ENCODE measurements around the gene TNNC2. TPM values are rescaled to one million over a fixed set of nuclear protein-coding genes. Genes with fewer than 3 reads are reported as not detected.

Gene TNNC2
- polyA plus RNA-seq, 2 of the 4 experiments (the other 2 are of a cell fraction), result 0.23 TPM; not detected in 1

- H3K4me3 ChIP-seq, result no peak overlapping the region
- H3K9me3 ChIP-seq, result no peaks in the 10 kb centered on the region
- TF ChIP-seq FOSB (CRISPR knock-in tag; IDR thresholded peaks at IDR 0.05) (no peak), EHMT2 (IDR thresholded peaks at IDR 0.05; ENCODE audit: low read depth) (no peak), KDM1A (IDR thresholded peaks at IDR 0.05; ENCODE audit: low read depth) (no peak), JUN (IDR thresholded peaks at IDR 0.05) (peak in 1 of 2 experiments; percentile 43; a peak in 1 of 5 replicates), FOXS1 (CRISPR knock-in tag; IDR thresholded peaks at IDR 0.05) (no peak), FOSL2 (IDR thresholded peaks at IDR 0.05) (no peak), FOSL2 (CRISPR knock-in tag; IDR thresholded peaks at IDR 0.05) (no peak), PBX3 (IDR thresholded peaks at IDR 0.05) (0 out of 2 replicates have a peak, but pooled peaks have one; percentile 6), RCOR1 (IDR thresholded peaks at IDR 0.05; ENCODE audit: low read depth, low read length) (no peak)
- no peak overlapping the region for H3K4me2 ChIP-seq
- FAIRE-seq (no peak), ATAC-seq (no peak), DNase-seq (ENCODE audit: low read depth in 1 of 2, low spot score in 1 of 2) (no peak)
- 75% methylated on average over 9 of the region's 9 CpGs for WGBS (ENCODE audit: missing lambda C conversion rate)
- CTCF ChIA-PET, result interaction anchor here (0.6 to 4.9 kb wide), 7 partner anchors 9 to 152 kb away, joined by 3 to 30 read pairs (median 4); no protein-coding TSS in a partner anchor
- POLR2A ChIA-PET, result no interaction called here
- peaks cover 45% of the 10 kb centered on the region for H3K4me1 ChIP-seq
- no peak overlapping the region for H3K27ac ChIP-seq
These were observed 9.5 kb downstream of the TNNC2 start for GRCh38 chr20:45817376-45818194.

- ChIA-PET CTCF (interaction anchor here (0.6 to 4.9 kb wide), 5 partner anchors 9 to 153 kb away, joined by 3 to 30 read pairs (median 6); no protein-coding TSS in a partner anchor), POLR2A (no interaction called here)
- Histone ChIP-seq H3K9me3 (no peaks in the 10 kb centered on the region), H3K4me3 (no peak overlapping the region), H3K27ac (no peak overlapping the region), H3K4me2 (no peak overlapping the region), H3K4me1 (peaks cover 45% of the 10 kb centered on the region)
- WGBS (ENCODE audit: missing lambda C conversion rate), result 95% methylated on average over 3 of the region's 3 CpGs
- no peak for ATAC-seq
- no peak for FAIRE-seq
- TF ChIP-seq CHD2 (IDR thresholded peaks at IDR 0.05; ENCODE audit: low read length, partially characterized antibody) (no peak), HMGXB4 (CRISPR knock-in tag; IDR thresholded peaks at IDR 0.05; ENCODE audit: borderline replicate concordance) (no peak), ATOH8 (CRISPR knock-in tag; IDR thresholded peaks at IDR 0.05; ENCODE audit: low read depth) (no peak), CHD4 (IDR thresholded peaks at IDR 0.05; ENCODE audit: borderline replicate concordance) (no peak), EHF (CRISPR knock-in tag; IDR thresholded peaks at IDR 0.05) (no peak), RCOR1 (IDR thresholded peaks at IDR 0.05; ENCODE audit: low read depth, low read length) (no peak), ZSCAN20 (CRISPR knock-in tag; IDR thresholded peaks at IDR 0.05) (no peak), HOXB13 (CRISPR knock-in tag; IDR thresholded peaks at IDR 0.05; ENCODE audit: low read depth) (no peak), BCL3 (IDR thresholded peaks at IDR 0.05) (no peak), HEYL (CRISPR knock-in tag; IDR thresholded peaks at IDR 0.05) (no peak), NFE2L2 (conservative IDR thresholded peaks at IDR 0.05; ENCODE audit: low read length) (no peak), PBX3 (IDR thresholded peaks at IDR 0.05) (no peak), EHMT2 (IDR thresholded peaks at IDR 0.05; ENCODE audit: low read depth) (no peak), JUNB (IDR thresholded peaks at IDR 0.05) (no peak)
- no peak for DNase-seq (ENCODE audit: low read depth in 1 of 2, low spot score in 1 of 2)
These were observed 10.2 kb downstream of the TNNC2 start for GRCh38 chr20:45816951-45817350.
